ENCODE results near the gene HIRIP3. TPM values are rescaled to one million over a fixed set of nuclear protein-coding genes. Genes with fewer than 3 reads are reported as not detected.
A peak's percentile ranks its signal among the peaks of the same experiment; 100 is the strongest.

HIRIP3 gene
- total and polyA plus RNA-seq, 8 donors = 1.8 to 14.8 (median 11.3) TPM

GRCh38 chr16:30011714-30012504 is 16.5 kb upstream of the HIRIP3 start:
- H3K9me3 ChIP-seq = no peaks in the 10 kb centered on the region
- no peaks in the 10 kb centered on the region for H3K36me3 ChIP-seq
- H3K27ac ChIP-seq = no peak overlapping the region
- H3K4me3 ChIP-seq = peak overlapping the region in 3 of 4 donors; percentile 35 to 55 (median 50)
- H3K4me1 ChIP-seq = peaks cover 16 to 28% (median 21%) of the 10 kb centered on the region in 4 donors
- WGBS, 5 donors = 17 to 22% (median 20%) methylated on average over 9 to 31 of the region's 31 CpGs
- DNase-seq = no peak
- H3K27me3 ChIP-seq = peaks cover 25 to 57% (median 35%) of the 10 kb centered on the region in 3 donors
- intact Hi-C loops (cut with DNase I; ENCODE audit: low total_unique reads) = no loop called here
- no peak for TF ChIP-seq EP300 (IDR thresholded peaks at IDR 0.05)
- no peak for TF ChIP-seq POLR2AphosphoS5 (IDR thresholded peaks at IDR 0.05)
- no peak for TF ChIP-seq POLR2A (IDR thresholded peaks at IDR 0.05)
- TF ChIP-seq, protein P1, sequence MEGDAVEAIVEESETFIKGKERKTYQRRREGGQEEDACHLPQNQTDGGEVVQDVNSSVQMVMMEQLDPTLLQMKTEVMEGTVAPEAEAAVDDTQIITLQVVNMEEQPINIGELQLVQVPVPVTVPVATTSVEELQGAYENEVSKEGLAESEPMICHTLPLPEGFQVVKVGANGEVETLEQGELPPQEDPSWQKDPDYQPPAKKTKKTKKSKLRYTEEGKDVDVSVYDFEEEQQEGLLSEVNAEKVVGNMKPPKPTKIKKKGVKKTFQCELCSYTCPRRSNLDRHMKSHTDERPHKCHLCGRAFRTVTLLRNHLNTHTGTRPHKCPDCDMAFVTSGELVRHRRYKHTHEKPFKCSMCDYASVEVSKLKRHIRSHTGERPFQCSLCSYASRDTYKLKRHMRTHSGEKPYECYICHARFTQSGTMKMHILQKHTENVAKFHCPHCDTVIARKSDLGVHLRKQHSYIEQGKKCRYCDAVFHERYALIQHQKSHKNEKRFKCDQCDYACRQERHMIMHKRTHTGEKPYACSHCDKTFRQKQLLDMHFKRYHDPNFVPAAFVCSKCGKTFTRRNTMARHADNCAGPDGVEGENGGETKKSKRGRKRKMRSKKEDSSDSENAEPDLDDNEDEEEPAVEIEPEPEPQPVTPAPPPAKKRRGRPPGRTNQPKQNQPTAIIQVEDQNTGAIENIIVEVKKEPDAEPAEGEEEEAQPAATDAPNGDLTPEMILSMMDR (IDR thresholded peaks at IDR 0.05) = no peak

- no peak within 1 kb of the TSS for H3K27ac ChIP-seq
- H3K27me3 ChIP-seq = peaks cover 25 to 57% (median 35%) of the 10 kb centered on the region in 3 donors
- H3K4me3 ChIP-seq = peak within 1 kb of the TSS; percentile 35 to 55 (median 43)
- H3K4me1 ChIP-seq = peaks cover 16 to 28% (median 21%) of the 10 kb centered on the region in 4 donors
- intact Hi-C loops (cut with DNase I; ENCODE audit: low total_unique reads) = no loop called here
- WGBS, 5 donors = 0 to 4% (median 0%) methylated on average over 17 to 99 of the region's 99 CpGs
- H3K9me3 ChIP-seq = no peaks in the 10 kb centered on the region
- TF ChIP-seq, protein P1 (IDR thresholded peaks at IDR 0.05) = no peak
- TF ChIP-seq POLR2A (IDR thresholded peaks at IDR 0.05) (no peak), EP300 (IDR thresholded peaks at IDR 0.05) (no peak), POLR2AphosphoS5 (IDR thresholded peaks at IDR 0.05) (no peak)
- H3K36me3 ChIP-seq = no peaks in the 10 kb centered on the region
- DNase-seq = peak in 1 of 2 donors; percentile 74
Observed at GRCh38 chr16:30010844-30011713, 15.7 kb upstream of the HIRIP3 start, which contains the start of gene DOC2A. DOC2A (minus strand) TSS chr16:30011027; CDS start chr16:30010222, 805 bp downstream.

- 14 to 25% (median 20%) methylated on average over 24 to 34 of the region's 34 CpGs for WGBS, 5 donors
- Histone ChIP-seq H3K4me3 (peak overlapping the region; percentile 35 to 55 (median 43)), H3K27me3 (peaks cover 25 to 57% (median 35%) of the 10 kb centered on the region in 3 donors), H3K9me3 (no peaks in the 10 kb centered on the region), H3K36me3 (no peaks in the 10 kb centered on the region), H3K27ac (no peak overlapping the region), H3K4me1 (peaks cover 19 to 34% (median 28%) of the 10 kb centered on the region in 4 donors)
- intact Hi-C loops (cut with DNase I; ENCODE audit: low total_unique reads) = no loop called here
- TF ChIP-seq POLR2A (IDR thresholded peaks at IDR 0.05) (no peak), EP300 (IDR thresholded peaks at IDR 0.05) (no peak), POLR2AphosphoS5 (IDR thresholded peaks at IDR 0.05) (no peak)
- TF ChIP-seq, protein P1 (IDR thresholded peaks at IDR 0.05) = no peak
- DNase-seq = no peak
Observed at GRCh38 chr16:30009990-30010843, 14.8 kb upstream of the HIRIP3 start.

Data from stomach (tissue), 9 donors.